Activated CD4-positive, alpha-beta T cell treated with anti-CD3 and anti-CD28 coated beads, Interleukin-2, Interleukin-6, amounts not matched to agents 100 ng/mL and 50 ng/mL, durations not matched to agents 16 hours and 8 hours (primary cell): Measurements from ENCODE around the gene TUBA4A.
"Not testable (repeated sequence)": the region's sequence is repeated elsewhere in the genome, so short reads cannot be mapped to it uniquely, and the experiment has no call there.

Experiments used
- DNase-seq: peaks from one replicate; pipeline ENCODE4 v3.0.0-alpha.2; 2020

The TUBA4A gene

GRCh38 chr2:219209236-219210195, 44.2 kb downstream of the TUBA4A start:
- DNase-seq = no peak

GRCh38 chr2:219207884-219208740, 45.6 kb downstream of the TUBA4A start:
- no peak for DNase-seq

GRCh38 chr2:219207134-219207883, 46.4 kb downstream of the TUBA4A start:
- DNase-seq = no peak

- peak; percentile 96 for DNase-seq
These were observed 47.2 kb downstream of the TUBA4A start, which contains the start of gene ZFAND2B for GRCh38 chr2:219206328-219207133. ZFAND2B (plus strand) TSS chr2:219206782; CDS start chr2:219206988, 206 bp downstream.

GRCh38 chr2:219205981-219206327, 47.8 kb downstream of the TUBA4A start:
- no peak for DNase-seq

GRCh38 chr2:219205165-219205538, 48.6 kb downstream of the TUBA4A start:
- DNase-seq = no peak

- no peak for DNase-seq
These were observed 49.1 kb downstream of the TUBA4A start for GRCh38 chr2:219204425-219205164.

GRCh38 chr2:219201331-219201730, 52.4 kb downstream of the TUBA4A start:
- not testable (repeated sequence) for DNase-seq

GRCh38 chr2:219200502-219201326, 53.0 kb downstream of the TUBA4A start:
- DNase-seq = peak; percentile 25
